Measurements from ENCODE around the gene GNL2. TPM values are rescaled to one million over a fixed set of nuclear protein-coding genes. Genes with fewer than 3 reads are reported as not detected.

Gene GNL2
- total RNA-seq, 1 donor from 2014 or later, result 17.0 TPM

- Histone ChIP-seq H3K4me3 (no peak overlapping the region), H3K27ac (no peak overlapping the region), H3K4me1 (peaks cover 0 to 8% of the 10 kb centered on the region in 2 donors), H3K9me3 (no peaks in the 10 kb centered on the region), H3K36me3 (no peaks in the 10 kb centered on the region), H3K27me3 (peaks cover 12% of the 10 kb centered on the region)
- TF ChIP-seq CTCF (IDR thresholded peaks at IDR 0.05), result no peak
- intact Hi-C loops (cut with DNase I), result loop anchor here (5.0 kb wide), 1 partner anchor 38 kb away; no protein-coding TSS in a partner anchor
- no peak for DNase-seq (ENCODE audit: low spot score in 2 of 2)
Measured at GRCh38 chr1:37633938-37634243, 38.2 kb upstream of the GNL2 start.

- TF ChIP-seq CTCF (IDR thresholded peaks at IDR 0.05), result no peak
- Histone ChIP-seq H3K27ac (no peak overlapping the region), H3K27me3 (peaks cover 12% of the 10 kb centered on the region), H3K4me3 (no peak overlapping the region), H3K36me3 (no peaks in the 10 kb centered on the region), H3K9me3 (no peaks in the 10 kb centered on the region), H3K4me1 (peaks cover 0 to 8% of the 10 kb centered on the region in 2 donors)
- DNase-seq (ENCODE audit: low spot score in 2 of 2), result no peak
- intact Hi-C loops (cut with DNase I), result loop anchor here (5.0 kb wide), 1 partner anchor 39 kb away; no protein-coding TSS in a partner anchor
Measured at GRCh38 chr1:37633040-37633937, 37.6 kb upstream of the GNL2 start.

GRCh38 chr1:37631036-37631435, 35.3 kb upstream of the GNL2 start:
- no peak overlapping the region for H3K27ac ChIP-seq
- intact Hi-C loops (cut with DNase I), result loop anchor here (5.0 kb wide), 1 partner anchor 41 kb away; no protein-coding TSS in a partner anchor
- H3K36me3 ChIP-seq, result no peaks in the 10 kb centered on the region
- no peak for TF ChIP-seq CTCF (IDR thresholded peaks at IDR 0.05)
- no peak for DNase-seq (ENCODE audit: low spot score in 2 of 2)
- H3K27me3 ChIP-seq, result peaks cover 12% of the 10 kb centered on the region
- H3K9me3 ChIP-seq, result no peaks in the 10 kb centered on the region
- H3K4me1 ChIP-seq, result peaks cover 0 to 8% of the 10 kb centered on the region in 2 donors
- H3K4me3 ChIP-seq, result no peak overlapping the region

- DNase-seq (ENCODE audit: low spot score in 2 of 2), result no peak
- intact Hi-C loops (cut with DNase I), result loop anchor here (5.0 kb wide), 1 partner anchor 42 kb away; no protein-coding TSS in a partner anchor
- Histone ChIP-seq H3K36me3 (no peaks in the 10 kb centered on the region), H3K27ac (no peak overlapping the region), H3K4me3 (no peak overlapping the region), H3K4me1 (peaks cover 0 to 8% of the 10 kb centered on the region in 2 donors), H3K27me3 (peaks cover 12% of the 10 kb centered on the region), H3K9me3 (no peaks in the 10 kb centered on the region)
- TF ChIP-seq CTCF (IDR thresholded peaks at IDR 0.05), result no peak
Measured at GRCh38 chr1:37630426-37631028, 34.8 kb upstream of the GNL2 start.

GRCh38 chr1:37629726-37630425, 34.1 kb upstream of the GNL2 start:
- Histone ChIP-seq H3K27me3 (peaks cover 12% of the 10 kb centered on the region), H3K4me1 (peaks cover 0 to 6% of the 10 kb centered on the region in 2 donors), H3K36me3 (no peaks in the 10 kb centered on the region), H3K9me3 (no peaks in the 10 kb centered on the region), H3K4me3 (no peak overlapping the region), H3K27ac (no peak overlapping the region)
- intact Hi-C loops (cut with DNase I), result loop anchor here (5.0 kb wide), 1 partner anchor 42 kb away; no protein-coding TSS in a partner anchor
- no peak for TF ChIP-seq CTCF (IDR thresholded peaks at IDR 0.05)
- no peak for DNase-seq (ENCODE audit: low spot score in 2 of 2)
